AG09309 (cell line): ENCODE results near the gene NCKAP5L.

ENCODE experiments used
- DNase-seq: peaks from one replicate; pipeline ENCODE4 v3.0.0-alpha.2; 2010; ENCODE audit warnings: low read depth
- H3K4me3 ChIP-seq: 2 replicates; pipeline ENCODE4 v1.5.1; 2011; ENCODE audit warnings: mild to moderate bottlenecking, low read depth, low read length, moderate library complexity; ENCODE audit not compliant: control insufficient read depth
- TF ChIP-seq, protein P1 (sequence below): IDR thresholded peaks from 2 replicates; pipeline ENCODE4 v1.5.1; 2011; ENCODE audit warnings: mild to moderate bottlenecking, low read depth, low read length, inconsistent platforms; ENCODE audit not compliant: insufficient read depth, control insufficient read depth; ENCODE audit errors: missing control alignments

NCKAP5L gene

DNA sequence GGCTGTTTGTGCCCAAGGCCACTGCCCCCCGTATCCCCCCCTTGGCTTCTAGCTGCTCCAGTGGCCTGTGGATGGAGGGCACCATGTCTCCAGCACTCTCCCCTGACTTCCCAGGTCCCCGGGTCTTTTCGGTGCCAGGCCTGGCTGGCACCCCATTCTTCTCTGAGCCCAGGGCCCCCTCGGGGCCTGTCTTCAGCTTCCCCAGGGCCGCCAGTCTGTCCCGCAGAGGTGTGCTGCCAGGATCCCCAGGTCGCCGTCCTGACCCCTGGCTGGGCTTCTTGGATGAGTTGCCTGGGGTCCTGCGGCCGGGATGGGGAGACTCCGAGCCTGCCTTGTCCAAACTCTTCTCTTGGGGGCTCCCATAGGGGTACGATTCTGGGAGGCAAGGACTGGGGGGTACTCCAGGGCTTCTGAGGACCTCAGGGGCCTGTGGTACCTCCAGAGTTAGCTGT lies 32.5 kb downstream of the NCKAP5L start:
- TF ChIP-seq, protein P1, sequence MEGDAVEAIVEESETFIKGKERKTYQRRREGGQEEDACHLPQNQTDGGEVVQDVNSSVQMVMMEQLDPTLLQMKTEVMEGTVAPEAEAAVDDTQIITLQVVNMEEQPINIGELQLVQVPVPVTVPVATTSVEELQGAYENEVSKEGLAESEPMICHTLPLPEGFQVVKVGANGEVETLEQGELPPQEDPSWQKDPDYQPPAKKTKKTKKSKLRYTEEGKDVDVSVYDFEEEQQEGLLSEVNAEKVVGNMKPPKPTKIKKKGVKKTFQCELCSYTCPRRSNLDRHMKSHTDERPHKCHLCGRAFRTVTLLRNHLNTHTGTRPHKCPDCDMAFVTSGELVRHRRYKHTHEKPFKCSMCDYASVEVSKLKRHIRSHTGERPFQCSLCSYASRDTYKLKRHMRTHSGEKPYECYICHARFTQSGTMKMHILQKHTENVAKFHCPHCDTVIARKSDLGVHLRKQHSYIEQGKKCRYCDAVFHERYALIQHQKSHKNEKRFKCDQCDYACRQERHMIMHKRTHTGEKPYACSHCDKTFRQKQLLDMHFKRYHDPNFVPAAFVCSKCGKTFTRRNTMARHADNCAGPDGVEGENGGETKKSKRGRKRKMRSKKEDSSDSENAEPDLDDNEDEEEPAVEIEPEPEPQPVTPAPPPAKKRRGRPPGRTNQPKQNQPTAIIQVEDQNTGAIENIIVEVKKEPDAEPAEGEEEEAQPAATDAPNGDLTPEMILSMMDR: no peak
- DNase-seq: no peak
- H3K4me3 ChIP-seq: no peak overlapping the region

DNA sequence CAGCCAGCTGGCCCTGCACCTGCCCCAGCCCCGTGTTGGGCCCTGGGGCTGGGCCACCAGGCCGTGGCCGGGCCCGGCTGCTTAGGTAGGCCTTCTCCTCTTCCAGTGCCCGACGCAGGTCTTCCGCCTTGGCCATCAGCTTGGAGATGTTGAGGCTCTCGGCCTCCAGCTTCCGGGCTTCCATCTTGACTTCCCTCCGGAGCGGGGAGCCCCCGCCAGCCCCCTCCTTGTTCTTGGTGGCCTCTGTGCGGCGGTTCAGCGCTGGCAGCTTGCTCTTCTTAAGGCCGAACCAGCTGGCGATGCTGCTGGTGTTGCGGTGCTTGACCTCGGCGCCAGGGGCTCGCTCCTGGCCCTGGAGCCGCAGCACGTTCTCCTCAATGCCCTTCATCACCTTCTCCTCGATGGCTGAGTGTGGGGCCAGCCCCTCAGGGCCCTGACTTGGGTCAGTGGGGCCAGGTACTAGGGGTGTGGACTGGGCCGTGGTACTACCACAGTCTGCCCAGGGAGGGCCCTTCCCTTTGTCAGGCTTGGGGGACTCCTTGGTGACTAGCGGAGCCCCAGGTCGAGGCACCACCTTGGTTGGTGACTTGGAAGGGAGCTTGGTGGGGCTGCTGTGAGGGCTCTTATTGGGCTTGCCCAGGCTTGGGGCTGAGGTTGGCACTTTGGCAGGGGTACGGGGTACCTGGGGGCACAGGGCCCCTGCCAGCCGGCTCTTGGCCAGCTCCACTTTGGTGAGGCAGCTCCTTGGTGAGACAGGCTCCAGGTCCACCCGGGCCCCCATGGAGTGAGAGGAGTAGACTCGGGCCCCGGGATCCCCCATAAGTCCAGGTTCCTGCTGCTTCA lies 33.2 kb downstream of the NCKAP5L start:
- DNase-seq: no peak
- TF ChIP-seq, protein P1: no peak
- no peak overlapping the region for H3K4me3 ChIP-seq

DNA sequence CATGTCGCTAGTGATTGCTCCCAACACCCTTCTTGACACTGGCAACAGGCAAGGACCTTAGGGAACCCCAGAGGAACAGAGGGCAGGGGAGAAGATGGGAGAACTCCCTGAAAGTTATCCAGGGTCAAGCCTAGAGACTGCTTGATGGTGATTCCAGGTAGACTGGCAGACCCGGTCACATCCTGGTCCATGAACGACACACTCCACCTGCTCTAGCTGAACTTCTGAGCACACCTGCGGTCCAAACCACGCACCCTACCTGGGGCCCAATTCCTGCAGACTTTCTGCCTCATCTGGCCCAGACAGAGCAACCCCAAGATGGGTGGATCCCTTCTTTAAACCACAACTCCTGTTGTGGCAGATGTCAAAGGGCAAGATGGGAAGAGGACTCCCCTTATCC lies 34.2 kb downstream of the NCKAP5L start:
- no peak overlapping the region for H3K4me3 ChIP-seq
- DNase-seq: no peak
- TF ChIP-seq, protein P1: no peak

DNA sequence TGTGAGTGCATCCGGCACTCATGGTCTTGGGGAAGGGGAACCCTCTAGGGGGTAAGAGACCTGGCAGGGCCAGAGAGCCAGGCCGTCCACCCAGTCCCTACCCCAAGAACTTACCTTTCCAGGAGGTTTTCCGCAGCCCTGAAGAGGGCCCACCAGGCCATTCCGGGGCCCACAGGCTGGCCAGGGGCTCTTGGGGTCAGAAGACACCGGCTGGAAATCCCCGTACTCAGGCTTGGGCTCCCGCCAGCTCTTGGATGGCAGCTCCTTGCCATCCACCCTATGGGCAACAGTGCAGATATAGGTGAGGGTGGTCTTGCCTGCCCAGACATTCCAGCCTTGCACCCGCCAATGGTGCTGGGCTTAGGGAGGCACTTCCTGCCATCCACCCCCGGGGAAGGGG lies 34.6 kb downstream of the NCKAP5L start:
- TF ChIP-seq, protein P1: no peak
- DNase-seq: no peak

DNA sequence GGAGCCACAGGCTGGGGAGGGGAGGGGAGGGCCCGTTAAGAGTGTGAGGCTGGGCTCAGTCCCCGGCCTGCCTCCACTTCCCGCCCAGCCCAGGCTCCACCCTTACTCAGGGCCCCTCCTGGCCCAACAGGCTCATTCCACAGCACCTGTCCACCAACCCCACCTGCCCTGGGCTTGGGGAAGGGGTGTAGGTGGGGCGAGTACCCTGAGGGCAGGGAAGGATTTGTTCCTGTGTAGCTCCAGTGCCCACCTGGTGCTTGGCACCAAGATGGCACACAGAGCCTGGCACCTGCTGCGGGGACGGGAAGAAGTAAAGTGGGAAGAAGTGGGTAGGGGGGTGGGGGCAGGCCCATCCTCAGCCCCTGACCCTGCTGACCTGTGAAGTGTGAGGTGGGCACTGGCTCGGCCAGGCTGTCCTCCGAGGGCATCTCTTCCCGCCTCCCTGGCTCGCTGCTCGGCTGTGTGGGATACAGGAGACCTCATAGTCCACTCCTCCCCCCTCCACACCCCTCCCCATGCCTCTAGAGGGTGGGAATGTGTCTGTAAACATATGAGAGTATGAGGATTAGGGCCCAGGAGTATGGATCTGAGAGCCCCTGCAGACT lies 35.1 kb downstream of the NCKAP5L start:
- no peak overlapping the region for H3K4me3 ChIP-seq
- TF ChIP-seq, protein P1: no peak
- no peak for DNase-seq

More for the DNA sequence above, 34.6 kb downstream of the NCKAP5L start:
- no peak overlapping the region for H3K4me3 ChIP-seq

DNA sequence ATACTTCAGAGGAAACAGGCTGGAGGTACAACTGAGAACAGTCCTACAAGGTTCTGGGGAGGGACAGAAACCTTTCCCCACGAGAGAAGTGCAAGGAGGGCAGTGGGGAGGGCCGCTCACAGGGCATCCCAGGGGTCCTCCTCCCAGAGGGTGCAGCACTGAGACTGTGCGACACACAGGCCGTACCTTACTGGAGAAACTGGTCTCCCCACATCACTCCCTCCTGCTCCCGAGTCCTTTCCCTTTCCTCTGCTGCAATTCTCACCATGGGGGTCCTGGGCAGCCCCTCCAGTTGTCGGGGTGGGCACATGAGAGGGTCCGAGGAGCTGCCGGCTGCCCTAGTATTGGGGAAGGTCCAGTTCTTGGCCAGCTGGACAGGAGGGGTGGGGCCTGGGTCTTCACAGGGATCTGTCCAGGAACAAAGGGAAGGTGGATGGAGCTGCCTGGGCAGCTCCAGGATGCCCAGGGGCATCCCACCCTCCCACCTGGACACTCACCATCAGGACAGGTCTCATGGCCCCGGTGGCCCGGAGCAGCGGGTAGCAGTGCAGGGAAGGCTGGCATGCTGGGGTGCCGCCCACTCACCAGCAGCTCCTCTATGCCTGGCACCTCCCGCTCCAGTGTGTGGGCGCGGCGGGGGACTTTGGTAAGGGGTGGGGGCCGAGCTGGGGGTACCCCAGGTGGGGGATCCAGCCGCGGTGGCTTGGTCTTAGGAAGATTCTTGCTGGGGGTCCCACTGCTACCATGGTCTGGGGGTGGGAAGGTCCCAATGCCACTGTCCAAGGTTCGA lies 35.8 kb downstream of the NCKAP5L start:
- no peak overlapping the region for H3K4me3 ChIP-seq
- no peak for DNase-seq
- TF ChIP-seq, protein P1: no peak
